SK-N-SH (cell line): ENCODE results near the gene TMTC4. TPM values are rescaled to one million over a fixed set of nuclear protein-coding genes. Genes with fewer than 3 reads are reported as not detected.

ENCODE experiments used
- CTCF ChIA-PET: fragments of 300-600, 350-600 bp; formaldehyde crosslinking; extraction: SDS; loops from one replicate; lab custom pipeline; 2021; lab: Yijun Ruan, JAX
- POLR2A ChIA-PET: fragments of 350-600 bp; sonication (Branson Sonifier 250); formaldehyde crosslinking; extraction: SDS; loops from one replicate; lab custom pipeline; 2020; ENCODE audit warnings: antibody characterized with exemption, inconsistent platforms; lab: Yijun Ruan, JAX
- DNase-seq: peaks from one replicate; pipeline ENCODE4 v3.0.0; 2012
- H2AFZ ChIP-seq: fragments of 200-600 bp; sonication (generic); 2 replicates; pipeline ENCODE4 v1.8.1; 2016; ENCODE audit warnings: antibody characterized with exemption, mild to moderate bottlenecking, low read depth
- H3F3A ChIP-seq: fragments of 200-600 bp; sonication (generic); replicated peaks from 2 replicates; pipeline ENCODE3; 2016; ENCODE audit warnings: antibody characterized with exemption, mild to moderate bottlenecking; ENCODE audit not compliant: insufficient read depth
- H3K27ac ChIP-seq, 2 experiments: fragments of 200-500 bp in 1 of 2; fragments of 200-600 bp in 1 of 2; sonication (Bioruptor generic) in 1 of 2; sonication (generic), shearing (Covaris generic) in 1 of 2; 2 replicates each; pipeline versions ENCODE4 v1.5.1 to v1.6.1; 2014 to 2016; ENCODE audit warnings: low read depth in 2 of 2, inconsistent platforms in 1 of 2, low read length in 1 of 2, mild to moderate bottlenecking in 1 of 2, mixed read lengths in 1 of 2
- H3K27me3 ChIP-seq: fragments of 200-600 bp; sonication (generic), shearing (Covaris generic); 2 replicates; pipeline ENCODE4 v1.6.1; 2016; ENCODE audit warnings: mixed run types; ENCODE audit not compliant: insufficient read depth
- H3K36me3 ChIP-seq, 2 experiments: fragments of 200-500 bp in 1 of 2; fragments of 200-600 bp in 1 of 2; sonication (Bioruptor generic) in 1 of 2; sonication (generic) in 1 of 2; replicated peaks in 1 of 2; 2 replicates each; pipeline versions ENCODE3 to v1.5.1; 2014 to 2016; ENCODE audit warnings: low read length in 1 of 2, mild to moderate bottlenecking in 1 of 2; ENCODE audit not compliant: insufficient read depth in 2 of 2, control insufficient read depth in 1 of 2
- H3K4me1 ChIP-seq, 2 experiments: fragments of 200-500 bp in 1 of 2; fragments of 200-600 bp in 1 of 2; sonication (Bioruptor generic) in 1 of 2; sonication (generic), shearing (Covaris generic) in 1 of 2; 2 replicates each; pipeline versions ENCODE4 v1.5.1 to v1.6.1; 2014 to 2016; ENCODE audit warnings: low read depth in 1 of 2, low read length in 1 of 2, mixed run types in 1 of 2; ENCODE audit not compliant: insufficient read depth in 2 of 2, control insufficient read depth in 1 of 2
- H3K4me2 ChIP-seq: fragments of 200-600 bp; sonication (generic), shearing (Covaris generic); 2 replicates; pipeline ENCODE4 v1.6.1; 2017; ENCODE audit warnings: mixed run types
- H3K4me3 ChIP-seq, 2 experiments: fragments of 200-500 bp in 1 of 2; fragments of 200-600 bp in 1 of 2; sonication (Bioruptor generic) in 1 of 2; sonication (generic), shearing (Covaris generic) in 1 of 2; 2 replicates each; pipeline versions ENCODE4 v1.5.1 to v1.8.1; 2014 to 2016; ENCODE audit warnings: low read depth in 2 of 2, inconsistent platforms in 1 of 2, low read length in 1 of 2, mild to moderate bottlenecking in 1 of 2, mixed read lengths in 1 of 2, moderate library complexity in 1 of 2
- H3K79me2 ChIP-seq: fragments of 200-600 bp; sonication (generic); 2 replicates; pipeline ENCODE4 v1.8.1; 2017; ENCODE audit warnings: mild to moderate bottlenecking; ENCODE audit not compliant: insufficient read depth
- H3K9ac ChIP-seq: fragments of 200-600 bp; sonication (generic); 2 replicates; pipeline ENCODE4 v1.6.1; 2017; ENCODE audit warnings: mixed run types
- H3K9me2 ChIP-seq: fragments of 200-600 bp; sonication (generic); 2 replicates; pipeline ENCODE4 v1.6.1; 2017; ENCODE audit warnings: mixed run types
- H3K9me3 ChIP-seq: fragments of 200-600 bp; sonication (generic); 2 replicates; pipeline ENCODE4 v1.6.1; 2017; ENCODE audit warnings: mixed run types, mild to moderate bottlenecking, moderate library complexity
- H4K20me1 ChIP-seq: fragments of 200-600 bp; sonication (generic); 2 replicates; pipeline ENCODE4 v1.6.1; 2017; ENCODE audit warnings: mild to moderate bottlenecking, mixed run types; ENCODE audit not compliant: insufficient read depth
- EZH2phosphoT487 ChIP-seq: fragments of 200-600 bp; sonication (generic); IDR thresholded peaks from 2 replicates; pipeline ENCODE4 v1.6.1; 2017; ENCODE audit warnings: low read depth, mixed run types, mild to moderate bottlenecking, antibody characterized with exemption, moderate library complexity, borderline replicate concordance
- FOXJ3 ChIP-seq: sonication (generic); formaldehyde crosslinking; IDR thresholded peaks from 2 replicates; pipeline ENCODE4 v1.5.1; 2020; ENCODE audit warnings: mild to moderate bottlenecking, missing genetic modification reagents
- FOXM1 ChIP-seq: IDR thresholded peaks from 2 replicates; pipeline ENCODE4 v1.4.0; 2012; ENCODE audit warnings: low read depth, mild to moderate bottlenecking
- GABPA ChIP-seq: IDR thresholded peaks from 2 replicates; pipeline ENCODE4 v1.4.0; 2012; ENCODE audit warnings: low read depth, mild to moderate bottlenecking
- GATA2 ChIP-seq: sonication (generic); formaldehyde crosslinking; IDR thresholded peaks from 2 replicates; pipeline ENCODE4 v1.5.0; 2020; ENCODE audit warnings: mild to moderate bottlenecking, missing genetic modification reagents
- IRF3 ChIP-seq: fragments of 150-350 bp; IDR thresholded peaks from 2 replicates; pipeline ENCODE4 v1.6.1; 2016; ENCODE audit warnings: mild to moderate bottlenecking, low read depth, low read length
- JUND ChIP-seq: IDR thresholded peaks from 2 replicates; pipeline ENCODE4 v1.4.0; 2012
- MEF2A ChIP-seq: IDR thresholded peaks from 2 replicates; pipeline ENCODE4 v1.4.0; 2012; ENCODE audit warnings: low read depth, borderline replicate concordance
- NRF1 ChIP-seq: IDR thresholded peaks from 2 replicates; pipeline ENCODE4 v1.6.1; 2012; ENCODE audit warnings: low read depth, mild to moderate bottlenecking, low read length
- POLR2AphosphoS5 ChIP-seq: IDR thresholded peaks from 2 replicates; pipeline ENCODE4 v1.6.1; 2012; ENCODE audit warnings: low read depth, low read length
- RAD21 ChIP-seq: IDR thresholded peaks from 2 replicates; pipeline ENCODE4 v1.6.1; 2012; ENCODE audit warnings: mild to moderate bottlenecking, low read length
- RXRA ChIP-seq: IDR thresholded peaks from 2 replicates; pipeline ENCODE4 v1.4.0; 2012; ENCODE audit warnings: low read depth, mild to moderate bottlenecking, borderline replicate concordance
- TCF12 ChIP-seq: IDR thresholded peaks from 2 replicates; pipeline ENCODE4 v1.4.0; 2012
- TEAD4 ChIP-seq: IDR thresholded peaks from 2 replicates; pipeline ENCODE4 v1.4.0; 2012; ENCODE audit warnings: mild to moderate bottlenecking, borderline replicate concordance; ENCODE audit not compliant: insufficient read depth
- USF2 ChIP-seq: fragments of 150-350 bp; IDR thresholded peaks from 2 replicates; pipeline ENCODE4 v1.6.1; 2017; ENCODE audit warnings: antibody characterized with exemption, low read length, low read depth, borderline replicate concordance
- YY1 ChIP-seq: IDR thresholded peaks from 2 replicates; pipeline ENCODE4 v1.4.0; 2012; ENCODE audit warnings: low read depth, mild to moderate bottlenecking
- WGBS: methylation state at CpG from one replicate; pipeline ENCODE4 v1.1.6; 2017; ENCODE audit warnings: low lambda C conversion rate; 5-methylcytosine and 5-hydroxymethylcytosine counted together
- polyA plus RNA-seq, 3 experiments: library from polyadenylated mRNA; depleted of rRNA; stranded (reverse); fragments of >200 nt; gene quantifications; 2 replicates each; pipeline ENCODE4 v1.2.3, GENCODE V29; 2012

The TMTC4 gene
- polyA plus RNA-seq, 1 of the 3 experiments (the other 2 are of a cell fraction) = 22.3 TPM

- POLR2A ChIA-PET = no interaction called here
These were observed 80.3 kb downstream of the TMTC4 start for GRCh38 chr13:100594255-100594654.

GRCh38 chr13:100589178-100589725, 85.3 kb downstream of the TMTC4 start:
- WGBS = 88% methylated on average over 6 of the region's 6 CpGs
- no peaks in the 10 kb centered on the region for H3K9me3 ChIP-seq
- no peaks in the 10 kb centered on the region for H3K36me3 ChIP-seq
- H3K4me1 ChIP-seq = peaks cover 0 to 5% of the 10 kb centered on the region in 2 experiments; a peak in 1 of 4 replicates
- peak overlapping the region; percentile 97; the same call in 1 of the 2 replicates for H2AFZ ChIP-seq
- H3K4me3 ChIP-seq = no peak overlapping the region
- no peak overlapping the region for H3K9ac ChIP-seq
- H3K9me2 ChIP-seq = no peaks in the 10 kb centered on the region
- no peaks in the 10 kb centered on the region for H3K79me2 ChIP-seq
- no peaks in the 10 kb centered on the region for H3K27me3 ChIP-seq
- H3K4me2 ChIP-seq = peak overlapping the region; percentile 76
- POLR2A ChIA-PET = no interaction called here
- no peak overlapping the region for H3K27ac ChIP-seq
- no peaks in the 10 kb centered on the region for H3F3A ChIP-seq
- CTCF ChIA-PET = interaction anchor here (0.6 to 5.8 kb wide), 12 partner anchors 8 to 1152 kb away, joined by 3 to 30 read pairs (median 4); no protein-coding TSS in a partner anchor
- no peak for DNase-seq
- TF ChIP-seq RAD21 = no peak
- H4K20me1 ChIP-seq = no peaks in the 10 kb centered on the region

More at GRCh38 chr13:100594255-100594654, 80.3 kb downstream of the TMTC4 start:
- no peaks in the 10 kb centered on the region for H3K79me2 ChIP-seq
- H3K4me1 ChIP-seq = no peaks in the 10 kb centered on the region
- no peaks in the 10 kb centered on the region for H3K27me3 ChIP-seq
- no peak overlapping the region for H3K27ac ChIP-seq
- no peak for DNase-seq
- H3K4me2 ChIP-seq = no peak overlapping the region
- H3K9me3 ChIP-seq = no peaks in the 10 kb centered on the region
- no peaks in the 10 kb centered on the region for H4K20me1 ChIP-seq
- no peak overlapping the region for H3K9ac ChIP-seq
- CTCF ChIA-PET = interaction anchor here (2.8 kb wide), 1 partner anchor 21 kb away, joined by 10 read pairs; no protein-coding TSS in a partner anchor
- H3F3A ChIP-seq = no peaks in the 10 kb centered on the region
- no peaks in the 10 kb centered on the region for H3K36me3 ChIP-seq
- H2AFZ ChIP-seq = no peak overlapping the region
- H3K9me2 ChIP-seq = no peaks in the 10 kb centered on the region
- WGBS = 95% methylated on average over 8 of the region's 9 CpGs
- H3K4me3 ChIP-seq = no peak overlapping the region
- no peak for TF ChIP-seq FOXM1
- no peak for TF ChIP-seq EZH2phosphoT487
- no peak for TF ChIP-seq YY1
- no peak for TF ChIP-seq GABPA
- no peak for TF ChIP-seq JUND
- TF ChIP-seq USF2 = no peak
- no peak for TF ChIP-seq GATA2
- TF ChIP-seq POLR2AphosphoS5 = no peak
- no peak for TF ChIP-seq TEAD4
- TF ChIP-seq TCF12 = no peak
- TF ChIP-seq NRF1 = no peak
- TF ChIP-seq RXRA = no peak
- no peak for TF ChIP-seq FOXJ3 (CRISPR knock-in tag)
- TF ChIP-seq MEF2A = no peak
- TF ChIP-seq IRF3 = no peak
